OCI-LY1 (cell line): ENCODE data around the gene GCC1.

ENCODE experiments used
- H2AFZ ChIP-seq: fragments of 200-600 bp; sonication (generic), shearing (Covaris generic); 2 replicates; pipeline ENCODE4 v1.6.0; 2014; ENCODE audit warnings: antibody characterized with exemption, mild to moderate bottlenecking, low read length
- H3F3A ChIP-seq: fragments of 200-600 bp; sonication (generic), shearing (Covaris generic); 2 replicates; pipeline ENCODE4 v1.6.0; 2014; ENCODE audit warnings: mild to moderate bottlenecking, antibody characterized with exemption, low read length, moderate library complexity; ENCODE audit not compliant: insufficient read depth
- H3K27ac ChIP-seq: fragments of 200-600 bp; sonication (generic); 2 replicates; pipeline ENCODE4 v1.5.1; 2014; ENCODE audit warnings: low read length, mixed run types, mild to moderate bottlenecking, low read depth; ENCODE audit not compliant: poor library complexity, severe bottlenecking
- H3K27me3 ChIP-seq: fragments of 200-600 bp; sonication (generic); 2 replicates; pipeline ENCODE4 v1.6.0; 2014; ENCODE audit warnings: antibody characterized with exemption, mild to moderate bottlenecking, low read length, moderate library complexity; ENCODE audit not compliant: insufficient read depth
- H3K36me3 ChIP-seq: fragments of 200-600 bp; sonication (generic); 2 replicates; pipeline ENCODE4 v1.6.1; 2014; ENCODE audit warnings: mild to moderate bottlenecking, antibody characterized with exemption, low read length, moderate library complexity, mixed read lengths; ENCODE audit not compliant: insufficient read depth
- H3K4me1 ChIP-seq: fragments of 200-600 bp; sonication (generic); 2 replicates; pipeline ENCODE4 v1.5.1; 2014; ENCODE audit warnings: mild to moderate bottlenecking, low read length, moderate library complexity; ENCODE audit not compliant: insufficient read depth, severe bottlenecking
- H3K4me2 ChIP-seq: fragments of 200-600 bp; sonication (generic), shearing (Covaris generic); 2 replicates; pipeline ENCODE4 v1.6.1; 2014; ENCODE audit warnings: low read length
- H3K4me3 ChIP-seq: fragments of 200-600 bp; sonication (generic); 2 replicates; pipeline ENCODE4 v1.5.1; 2014; ENCODE audit warnings: low read length, low read depth, mild to moderate bottlenecking, mixed read lengths; ENCODE audit not compliant: poor library complexity, severe bottlenecking
- H3K79me2 ChIP-seq: fragments of 200-600 bp; shearing (Covaris generic); 2 replicates; pipeline ENCODE4 v1.6.1; 2016; ENCODE audit warnings: mixed run types, low read length, mixed read lengths; ENCODE audit not compliant: insufficient read depth
- H3K9ac ChIP-seq: fragments of 200-600 bp; sonication (generic), shearing (Covaris generic); 2 replicates; pipeline ENCODE4 v1.6.1; 2014; ENCODE audit warnings: mild to moderate bottlenecking, low read length, mixed read lengths
- H3K9me2 ChIP-seq: fragments of 200-600 bp; sonication (generic), shearing (Covaris generic); 2 replicates; pipeline ENCODE4 v1.6.1; 2014; ENCODE audit warnings: low read depth, mild to moderate bottlenecking, low read length, mixed read lengths
- H3K9me3 ChIP-seq: fragments of 200-600 bp; shearing (Covaris generic); 2 replicates; pipeline ENCODE4 v1.6.1; 2014; ENCODE audit warnings: low read length, mixed read lengths
- H4K20me1 ChIP-seq: fragments of 200-600 bp; sonication (generic), shearing (Covaris generic); 2 replicates; pipeline ENCODE4 v1.6.0; 2016; ENCODE audit warnings: mild to moderate bottlenecking, low read length; ENCODE audit not compliant: insufficient read depth
- EZH2 ChIP-seq: fragments of 200-600 bp; sonication (generic), shearing (Covaris generic); IDR thresholded peaks from 2 replicates; pipeline ENCODE4 v1.8.0; 2017; ENCODE audit warnings: borderline replicate concordance, mixed run types, mild to moderate bottlenecking, antibody characterized with exemption, low read length, moderate library complexity, mixed read lengths
- TF ChIP-seq, protein P1 (sequence below): fragments of 200-600 bp; sonication (generic), shearing (Covaris generic); IDR thresholded peaks from 2 replicates; pipeline ENCODE4 v1.5.1; 2017; ENCODE audit warnings: mild to moderate bottlenecking, antibody characterized with exemption, low read length, moderate library complexity, mixed read lengths

Gene GCC1

DNA sequence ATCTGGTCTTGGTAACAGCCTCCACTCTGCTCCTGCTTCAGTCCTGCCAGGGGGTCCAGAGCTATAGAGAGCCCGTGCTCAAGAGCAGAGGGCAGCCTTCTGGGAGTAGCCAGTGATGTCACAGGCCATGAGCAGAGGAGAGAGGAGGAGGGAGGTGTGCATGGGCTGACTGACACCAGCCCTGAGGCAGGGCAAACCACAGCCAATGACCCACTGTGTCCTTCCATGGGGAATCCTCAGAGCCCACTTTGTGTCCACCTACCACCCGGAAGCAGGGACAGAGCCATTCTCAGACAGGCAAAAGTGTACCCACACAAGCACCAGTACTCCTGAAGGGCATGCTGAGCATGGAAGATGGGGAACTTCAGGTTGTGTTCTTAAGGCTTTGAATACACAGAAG is 32.6 kb upstream of the GCC1 start, which contains the start of gene PAX4:
PAX4 (minus strand) TSS at position 101 of the 400 bp plus-strand sequence. CDS start 2,214 bp downstream, outside the sequence.
- no peak within 1 kb of the TSS for H3K9ac ChIP-seq
- no peak within 1 kb of the TSS for H3K4me2 ChIP-seq
- H3K4me3 ChIP-seq = no peak within 1 kb of the TSS
- TF ChIP-seq, protein P1, sequence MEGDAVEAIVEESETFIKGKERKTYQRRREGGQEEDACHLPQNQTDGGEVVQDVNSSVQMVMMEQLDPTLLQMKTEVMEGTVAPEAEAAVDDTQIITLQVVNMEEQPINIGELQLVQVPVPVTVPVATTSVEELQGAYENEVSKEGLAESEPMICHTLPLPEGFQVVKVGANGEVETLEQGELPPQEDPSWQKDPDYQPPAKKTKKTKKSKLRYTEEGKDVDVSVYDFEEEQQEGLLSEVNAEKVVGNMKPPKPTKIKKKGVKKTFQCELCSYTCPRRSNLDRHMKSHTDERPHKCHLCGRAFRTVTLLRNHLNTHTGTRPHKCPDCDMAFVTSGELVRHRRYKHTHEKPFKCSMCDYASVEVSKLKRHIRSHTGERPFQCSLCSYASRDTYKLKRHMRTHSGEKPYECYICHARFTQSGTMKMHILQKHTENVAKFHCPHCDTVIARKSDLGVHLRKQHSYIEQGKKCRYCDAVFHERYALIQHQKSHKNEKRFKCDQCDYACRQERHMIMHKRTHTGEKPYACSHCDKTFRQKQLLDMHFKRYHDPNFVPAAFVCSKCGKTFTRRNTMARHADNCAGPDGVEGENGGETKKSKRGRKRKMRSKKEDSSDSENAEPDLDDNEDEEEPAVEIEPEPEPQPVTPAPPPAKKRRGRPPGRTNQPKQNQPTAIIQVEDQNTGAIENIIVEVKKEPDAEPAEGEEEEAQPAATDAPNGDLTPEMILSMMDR = no peak
- no peak for TF ChIP-seq EZH2
- H4K20me1 ChIP-seq = no peaks in the 10 kb centered on the region
- H3K9me3 ChIP-seq = no peaks in the 10 kb centered on the region
- H3K4me1 ChIP-seq = no peaks in the 10 kb centered on the region
- H3F3A ChIP-seq = no peaks in the 10 kb centered on the region
- no peak within 1 kb of the TSS for H2AFZ ChIP-seq
- H3K79me2 ChIP-seq = no peaks in the 10 kb centered on the region
- H3K9me2 ChIP-seq = no peaks in the 10 kb centered on the region
- H3K27ac ChIP-seq = no peak within 1 kb of the TSS
- no peaks in the 10 kb centered on the region for H3K36me3 ChIP-seq
- no peaks in the 10 kb centered on the region for H3K27me3 ChIP-seq

DNA sequence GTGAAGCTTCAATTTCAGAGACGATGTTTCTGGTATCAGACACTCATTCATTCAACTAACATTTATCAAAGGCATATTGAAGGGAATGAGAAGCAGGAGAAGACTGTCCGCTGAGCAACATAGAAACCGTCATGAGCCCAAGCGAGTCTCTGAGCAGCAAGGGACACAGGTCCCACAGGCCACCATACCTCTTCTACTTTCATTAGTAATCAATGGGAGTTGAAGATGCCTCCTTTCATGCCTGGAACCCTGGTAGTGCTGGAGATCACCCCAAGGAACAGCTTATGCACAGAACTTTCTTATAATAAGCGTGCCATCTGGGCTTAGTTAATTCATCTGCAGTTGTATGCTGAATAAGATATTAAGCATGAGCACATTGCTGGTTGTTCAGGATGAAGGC is 31.3 kb upstream of the GCC1 start:
- no peak for TF ChIP-seq EZH2
- TF ChIP-seq, protein P1 = no peak
- H3K4me2 ChIP-seq = no peak overlapping the region
- H3K4me3 ChIP-seq = no peak overlapping the region
- no peaks in the 10 kb centered on the region for H3K9me3 ChIP-seq
- no peaks in the 10 kb centered on the region for H3K4me1 ChIP-seq
- H3K36me3 ChIP-seq = no peaks in the 10 kb centered on the region
- H4K20me1 ChIP-seq = no peaks in the 10 kb centered on the region
- no peak overlapping the region for H3K9ac ChIP-seq
- H3F3A ChIP-seq = no peaks in the 10 kb centered on the region
- H3K9me2 ChIP-seq = no peaks in the 10 kb centered on the region
- H3K27me3 ChIP-seq = no peaks in the 10 kb centered on the region
- H3K27ac ChIP-seq = no peak overlapping the region
- H3K79me2 ChIP-seq = no peaks in the 10 kb centered on the region
- no peak overlapping the region for H2AFZ ChIP-seq

DNA sequence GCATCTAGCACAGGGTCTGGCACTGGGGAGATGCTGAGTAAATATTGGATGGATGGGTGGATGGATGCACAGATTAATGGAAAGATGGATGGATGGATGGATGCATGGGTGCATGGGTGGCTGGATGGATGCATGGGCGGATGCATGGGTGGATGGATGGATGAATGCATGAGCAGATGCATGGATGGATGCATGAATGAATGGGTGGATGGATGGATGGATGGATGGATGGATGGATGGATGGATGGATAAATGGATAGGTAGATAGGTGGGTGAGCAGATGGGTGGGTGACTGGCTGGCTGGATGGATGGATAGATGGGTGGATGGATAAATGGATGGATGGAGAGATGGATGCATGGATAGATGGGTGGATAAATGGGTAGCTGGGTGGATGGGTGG is 26.9 kb upstream of the GCC1 start:
- no peak overlapping the region for H3K27ac ChIP-seq
- H3K27me3 ChIP-seq = peaks cover 6% of the 10 kb centered on the region; the same call in 1 of the 2 replicates
- H3K79me2 ChIP-seq = no peaks in the 10 kb centered on the region
- H2AFZ ChIP-seq = no peak overlapping the region
- no peaks in the 10 kb centered on the region for H3K4me1 ChIP-seq
- no peak overlapping the region for H3K4me3 ChIP-seq
- H4K20me1 ChIP-seq = no peaks in the 10 kb centered on the region
- H3K9ac ChIP-seq = no peak overlapping the region
- TF ChIP-seq, protein P1 = no peak
- no peaks in the 10 kb centered on the region for H3F3A ChIP-seq
- peaks cover 13% of the 10 kb centered on the region for H3K9me3 ChIP-seq
- H3K9me2 ChIP-seq = no peaks in the 10 kb centered on the region
- H3K4me2 ChIP-seq = no peak overlapping the region
- H3K36me3 ChIP-seq = no peaks in the 10 kb centered on the region
